Sigmoid colon (tissue), 7 donors: ENCODE results near the gene ALDH3B2. TPM values are rescaled to one million over a fixed set of nuclear protein-coding genes. Genes with fewer than 3 reads are reported as not detected.

ENCODE experiments used
- DNase-seq: peaks from one replicate; pipeline ENCODE4 v3.0.0-alpha.2; 2019
- H3K27ac ChIP-seq, 4 donors: fragments of 200-600 bp; sonication (generic); one replicate each; pipeline ENCODE4 v1.5.1; 2016 to 2019; ENCODE audit warnings: mild to moderate bottlenecking in 1 of 4
- H3K27me3 ChIP-seq, 3 donors: fragments of 200-600 bp; sonication (generic); one replicate each; pipeline ENCODE4 v1.5.1; 2019; ENCODE audit warnings: mild to moderate bottlenecking in 1 of 3
- H3K36me3 ChIP-seq, 4 donors: fragments of 200-600 bp; sonication (generic); one replicate each; pipeline ENCODE4 v1.5.1; 2016 to 2019
- H3K4me1 ChIP-seq, 4 donors: fragments of 200-600 bp; sonication (generic); one replicate each; pipeline ENCODE4 v1.5.1; 2017 to 2019
- H3K4me3 ChIP-seq, 4 donors: fragments of 200-600 bp; sonication (generic); one replicate each; pipeline ENCODE4 v1.5.1; 2017 to 2019; ENCODE audit warnings: mild to moderate bottlenecking in 2 of 4, moderate library complexity in 1 of 4
- H3K9me3 ChIP-seq, 4 donors: fragments of 200-600 bp in 3 of 4; sonication (generic) in 3 of 4; one replicate each; pipeline versions ENCODE4 v1.5.1 to v1.6.1; 2013 to 2019
- EP300 ChIP-seq, 4 donors: sonication (generic); formaldehyde crosslinking; IDR thresholded peaks; one replicate each; pipeline ENCODE4 v1.6.1; 2017; ENCODE audit warnings: antibody characterized with exemption in 4 of 4
- POLR2A ChIP-seq, 2 donors: fragments of 450-650 bp; IDR thresholded peaks; one replicate each; pipeline ENCODE4 v1.6.1; 2016; ENCODE audit warnings: antibody characterized with exemption in 2 of 2, mild to moderate bottlenecking in 2 of 2, moderate library complexity in 2 of 2
- POLR2AphosphoS5 ChIP-seq, 4 donors: sonication (generic); formaldehyde crosslinking; IDR thresholded peaks; one replicate each; pipeline ENCODE4 v1.6.1; 2017; ENCODE audit warnings: antibody characterized with exemption in 4 of 4
- WGBS, 2 donors: extraction: QIAGEN DNeasy Blood & Tissue Kit; methylation state at CpG; one replicate each; pipeline ENCODE4 v1.1.7; 2013; 5-methylcytosine and 5-hydroxymethylcytosine counted together
- intact Hi-C: fragments of 100-400 bp; cut with DNase I; formaldehyde crosslinking; loops from one replicate; pipeline ENCODE4 v1.15.1; 2023
- polyA plus RNA-seq, 3 donors: library from polyadenylated mRNA; stranded (reverse); fragments of 200-250 nt; gene quantifications; one replicate each; pipeline ENCODE4 v1.2.3, GENCODE V29; 2013
- total RNA-seq, 4 donors: library from RNA; depleted of rRNA; stranded (reverse); fragments of >200 nt; gene quantifications; one replicate each; pipeline ENCODE4 v1.1.0, GENCODE V29; 2016
- TF ChIP-seq, protein P1 (sequence below), 4 experiments: fragments of 450-650 bp in 3 of 4; fragments of 200-600 bp in 1 of 4; IDR thresholded peaks; one replicate each; pipeline ENCODE4 v1.5.1; 2016 to 2019; ENCODE audit warnings: antibody characterized with exemption in 4 of 4, mild to moderate bottlenecking in 3 of 4, moderate library complexity in 2 of 4
- donor health status: healthy with polysubstance abuse.
- donor health status: Bipolar disorder and iron deficiency.
- donor health status: healthy.

Gene ALDH3B2
- total and polyA plus RNA-seq, 7 donors: 0.38 TPM; not detected in 6

DNA sequence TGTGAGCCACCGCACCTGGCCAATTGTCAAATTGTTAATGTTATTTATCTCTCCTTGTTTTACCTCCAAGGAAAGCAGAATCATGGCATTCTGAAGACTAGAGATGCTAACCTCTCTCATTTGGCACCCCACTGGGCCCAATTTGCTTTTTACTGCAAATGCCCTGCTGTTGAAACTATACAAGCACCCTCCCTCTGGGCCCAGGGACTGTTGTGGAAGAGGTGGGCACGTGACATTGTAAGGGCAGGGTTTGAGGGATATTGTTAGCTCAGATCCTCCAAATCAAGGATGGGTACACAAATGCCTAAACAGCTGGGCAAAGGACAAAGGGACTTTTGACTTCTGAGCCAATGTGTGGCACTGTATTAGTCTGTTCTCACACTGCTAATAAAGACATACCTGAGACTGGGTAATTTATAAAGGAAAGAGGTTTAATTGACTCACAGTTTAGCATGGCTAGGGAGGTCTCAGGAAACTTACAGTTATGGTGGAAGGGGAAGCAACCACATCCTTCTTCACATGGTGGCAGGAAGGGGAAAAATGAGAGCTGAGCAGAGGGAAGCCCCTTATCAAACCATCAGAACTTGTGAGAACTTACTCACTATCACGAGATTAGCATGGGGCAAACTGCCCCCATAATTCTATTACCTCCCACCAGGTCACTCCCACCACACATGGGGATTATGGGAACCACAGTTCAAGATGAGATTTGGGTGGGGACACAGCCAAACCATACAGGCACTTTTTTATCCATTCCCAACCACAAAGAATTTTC is 6.5 kb upstream of the ALDH3B2 start:
- H3K4me3 ChIP-seq: no peak overlapping the region
- WGBS, 2 donors: 74 to 83% methylated on average over 3 of the region's 3 CpGs
- no peak overlapping the region for H3K27ac ChIP-seq
- TF ChIP-seq, protein P1, sequence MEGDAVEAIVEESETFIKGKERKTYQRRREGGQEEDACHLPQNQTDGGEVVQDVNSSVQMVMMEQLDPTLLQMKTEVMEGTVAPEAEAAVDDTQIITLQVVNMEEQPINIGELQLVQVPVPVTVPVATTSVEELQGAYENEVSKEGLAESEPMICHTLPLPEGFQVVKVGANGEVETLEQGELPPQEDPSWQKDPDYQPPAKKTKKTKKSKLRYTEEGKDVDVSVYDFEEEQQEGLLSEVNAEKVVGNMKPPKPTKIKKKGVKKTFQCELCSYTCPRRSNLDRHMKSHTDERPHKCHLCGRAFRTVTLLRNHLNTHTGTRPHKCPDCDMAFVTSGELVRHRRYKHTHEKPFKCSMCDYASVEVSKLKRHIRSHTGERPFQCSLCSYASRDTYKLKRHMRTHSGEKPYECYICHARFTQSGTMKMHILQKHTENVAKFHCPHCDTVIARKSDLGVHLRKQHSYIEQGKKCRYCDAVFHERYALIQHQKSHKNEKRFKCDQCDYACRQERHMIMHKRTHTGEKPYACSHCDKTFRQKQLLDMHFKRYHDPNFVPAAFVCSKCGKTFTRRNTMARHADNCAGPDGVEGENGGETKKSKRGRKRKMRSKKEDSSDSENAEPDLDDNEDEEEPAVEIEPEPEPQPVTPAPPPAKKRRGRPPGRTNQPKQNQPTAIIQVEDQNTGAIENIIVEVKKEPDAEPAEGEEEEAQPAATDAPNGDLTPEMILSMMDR (IDR thresholded peaks at IDR 0.05): no peak
- DNase-seq: no peak
- no peaks in the 10 kb centered on the region for H3K36me3 ChIP-seq
- H3K4me1 ChIP-seq: no peaks in the 10 kb centered on the region
- H3K27me3 ChIP-seq: no peaks in the 10 kb centered on the region
- intact Hi-C loops: no loop called here
- H3K9me3 ChIP-seq: no peaks in the 10 kb centered on the region

DNA sequence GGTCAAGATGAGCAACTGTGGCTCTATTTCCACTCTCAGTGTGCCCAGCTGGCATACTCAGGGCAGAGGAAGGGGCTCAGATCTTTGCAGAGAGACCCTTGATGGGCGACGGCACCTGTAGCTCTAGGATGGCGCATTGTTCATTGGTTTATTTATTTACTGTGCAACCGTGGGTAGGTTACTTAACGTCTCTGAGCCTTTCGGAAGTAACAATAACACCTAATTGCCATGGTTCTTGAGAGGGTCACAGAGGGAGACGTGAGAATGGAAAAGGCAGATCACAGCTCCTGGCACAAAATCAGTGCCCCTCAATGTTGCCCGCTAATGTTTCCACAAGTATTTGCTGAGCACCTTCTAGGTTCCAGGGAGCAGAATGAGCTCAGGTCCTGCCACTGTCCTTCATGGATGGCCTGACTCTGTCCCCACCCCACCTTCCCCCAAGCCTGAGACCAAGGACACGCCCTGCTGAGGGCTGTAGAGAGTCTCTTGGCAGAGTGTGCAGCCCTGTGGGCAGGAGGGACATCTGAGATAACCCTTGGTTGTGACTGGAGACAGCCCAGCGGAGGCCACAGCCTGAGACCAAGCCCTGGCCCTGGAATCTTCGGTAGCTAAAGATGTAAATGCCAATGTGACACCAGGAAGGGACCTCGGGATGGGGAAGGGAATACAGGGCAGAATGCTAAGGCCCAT is 780 bp upstream of the ALDH3B2 start:
- WGBS, 2 donors: 46 to 83% methylated on average over 12 of the region's 12 CpGs
- Histone ChIP-seq H3K27ac (no peak overlapping the region), H3K4me1 (no peaks in the 10 kb centered on the region), H3K4me3 (no peak overlapping the region), H3K36me3 (no peaks in the 10 kb centered on the region), H3K9me3 (no peaks in the 10 kb centered on the region), H3K27me3 (peaks cover 0 to 8% (median 0%) of the 10 kb centered on the region in 3 donors)
- intact Hi-C loops: no loop called here
- no peak for DNase-seq
- TF ChIP-seq, protein P1 (IDR thresholded peaks at IDR 0.05): no peak
- TF ChIP-seq POLR2AphosphoS5 (IDR thresholded peaks at IDR 0.05): no peak
- TF ChIP-seq POLR2A (IDR thresholded peaks at IDR 0.05): no peak
- no peak for TF ChIP-seq EP300 (IDR thresholded peaks at IDR 0.05)

GRCh38 chr11:67673902-67674301 is 521 bp downstream of the ALDH3B2 start:
- no peak for DNase-seq
- Histone ChIP-seq H3K27ac (no peak overlapping the region), H3K9me3 (no peaks in the 10 kb centered on the region), H3K4me3 (no peak overlapping the region), H3K27me3 (peaks cover 0 to 8% (median 0%) of the 10 kb centered on the region in 3 donors), H3K4me1 (no peaks in the 10 kb centered on the region), H3K36me3 (no peaks in the 10 kb centered on the region)
- TF ChIP-seq POLR2AphosphoS5 (IDR thresholded peaks at IDR 0.05) (no peak), POLR2A (IDR thresholded peaks at IDR 0.05) (no peak), EP300 (IDR thresholded peaks at IDR 0.05) (no peak)
- TF ChIP-seq, protein P1 (IDR thresholded peaks at IDR 0.05): no peak
- 80 to 83% methylated on average over 8 of the region's 8 CpGs for WGBS, 2 donors
- intact Hi-C loops: no loop called here

GRCh38 chr11:67673358-67673757 is 1.1 kb downstream of the ALDH3B2 start:
- TF ChIP-seq POLR2AphosphoS5 (IDR thresholded peaks at IDR 0.05) (no peak), EP300 (IDR thresholded peaks at IDR 0.05) (no peak), POLR2A (IDR thresholded peaks at IDR 0.05) (no peak)
- TF ChIP-seq, protein P1 (IDR thresholded peaks at IDR 0.05): no peak
- Histone ChIP-seq H3K27me3 (peaks cover 0 to 8% (median 0%) of the 10 kb centered on the region in 3 donors), H3K9me3 (no peaks in the 10 kb centered on the region), H3K4me1 (no peaks in the 10 kb centered on the region), H3K36me3 (no peaks in the 10 kb centered on the region), H3K4me3 (no peak overlapping the region), H3K27ac (no peak overlapping the region)
- DNase-seq: no peak
- intact Hi-C loops: no loop called here
- WGBS, 2 donors: 91 to 92% methylated on average over 7 of the region's 7 CpGs
